ENCODE data around the gene ZNF236. TPM values are rescaled to one million over a fixed set of nuclear protein-coding genes. Genes with fewer than 3 reads are reported as not detected.

The ZNF236 gene
- total RNA-seq, 1 experiment from 2014 or later, result 14.9 TPM

GRCh38 chr18:77002496-77002895, 180.1 kb downstream of the ZNF236 start:
- ChIA-PET POLR2A (no interaction called here), CTCF (no interaction called here)
- H3K36me3 Mint-ChIP-seq (ENCODE audit: insufficient read depth, unreplicated experiment), result no peaks in the 10 kb centered on the region
- no peak overlapping the region for H3K4me3 Mint-ChIP-seq (ENCODE audit: unreplicated experiment)
- H3K4me1 Mint-ChIP-seq (ENCODE audit: low read depth, unreplicated experiment), result no peaks in the 10 kb centered on the region
- no peaks in the 10 kb centered on the region for H3K27me3 ChIP-seq (replicated peaks; ENCODE audit: control insufficient read depth, insufficient read depth, low read length)
- H3K36me3 ChIP-seq (ENCODE audit: control insufficient read depth, insufficient read depth, low read length), result no peaks in the 10 kb centered on the region
- no peak overlapping the region for H3K27ac Mint-ChIP-seq (ENCODE audit: unreplicated experiment)
- TF ChIP-seq, protein P1, sequence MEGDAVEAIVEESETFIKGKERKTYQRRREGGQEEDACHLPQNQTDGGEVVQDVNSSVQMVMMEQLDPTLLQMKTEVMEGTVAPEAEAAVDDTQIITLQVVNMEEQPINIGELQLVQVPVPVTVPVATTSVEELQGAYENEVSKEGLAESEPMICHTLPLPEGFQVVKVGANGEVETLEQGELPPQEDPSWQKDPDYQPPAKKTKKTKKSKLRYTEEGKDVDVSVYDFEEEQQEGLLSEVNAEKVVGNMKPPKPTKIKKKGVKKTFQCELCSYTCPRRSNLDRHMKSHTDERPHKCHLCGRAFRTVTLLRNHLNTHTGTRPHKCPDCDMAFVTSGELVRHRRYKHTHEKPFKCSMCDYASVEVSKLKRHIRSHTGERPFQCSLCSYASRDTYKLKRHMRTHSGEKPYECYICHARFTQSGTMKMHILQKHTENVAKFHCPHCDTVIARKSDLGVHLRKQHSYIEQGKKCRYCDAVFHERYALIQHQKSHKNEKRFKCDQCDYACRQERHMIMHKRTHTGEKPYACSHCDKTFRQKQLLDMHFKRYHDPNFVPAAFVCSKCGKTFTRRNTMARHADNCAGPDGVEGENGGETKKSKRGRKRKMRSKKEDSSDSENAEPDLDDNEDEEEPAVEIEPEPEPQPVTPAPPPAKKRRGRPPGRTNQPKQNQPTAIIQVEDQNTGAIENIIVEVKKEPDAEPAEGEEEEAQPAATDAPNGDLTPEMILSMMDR (IDR thresholded peaks at IDR 0.05; ENCODE audit: insufficient read depth in 1 of 2, low read depth in 1 of 2, low read length in 1 of 2, severe bottlenecking in 1 of 2, unreplicated experiment in 1 of 2), result no peak
- H3K4me3 ChIP-seq (ENCODE audit: low read depth, low read length), result no peak overlapping the region
- H3K9me3 Mint-ChIP-seq (ENCODE audit: unreplicated experiment), result no peaks in the 10 kb centered on the region
- BruUV-seq (replicated peaks), result no TSS peak
- intact Hi-C loops (cut with micrococcal nuclease; ENCODE audit: unreplicated experiment), result no loop called here
- H3K4me1 ChIP-seq, result no peaks in the 10 kb centered on the region
- DNase-seq, result no peak
- H3K27me3 Mint-ChIP-seq (ENCODE audit: insufficient read depth, unreplicated experiment), result no peaks in the 10 kb centered on the region
- H3K9me3 ChIP-seq, result no peaks in the 10 kb centered on the region

DNA sequence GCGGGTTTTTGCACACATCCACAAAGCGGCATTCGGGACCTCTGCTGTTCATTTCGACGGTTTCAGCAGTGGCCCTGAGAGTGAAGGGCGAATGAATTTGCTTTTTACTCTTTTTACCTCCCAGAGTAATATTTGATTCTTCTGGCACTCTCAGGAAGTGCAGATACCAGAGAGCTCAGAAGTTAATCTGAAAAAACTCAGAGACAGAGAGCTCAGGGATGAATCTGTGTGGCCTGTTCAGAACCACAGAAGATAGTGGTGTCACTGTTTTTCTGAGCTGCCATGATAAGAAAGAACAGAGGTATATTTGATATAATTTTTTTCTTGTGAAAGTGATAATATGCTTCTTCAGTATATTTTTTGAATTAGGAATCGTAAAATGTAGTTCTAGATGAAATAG, 181.0 kb downstream of the ZNF236 start:
- TF ChIP-seq, protein P1 (IDR thresholded peaks at IDR 0.05; ENCODE audit: insufficient read depth in 1 of 2, low read depth in 1 of 2, low read length in 1 of 2, severe bottlenecking in 1 of 2, unreplicated experiment in 1 of 2), result no peak
- Mint-ChIP-seq H3K27me3 (ENCODE audit: insufficient read depth, unreplicated experiment) (no peaks in the 10 kb centered on the region), H3K36me3 (ENCODE audit: insufficient read depth, unreplicated experiment) (no peaks in the 10 kb centered on the region), H3K9me3 (ENCODE audit: unreplicated experiment) (no peaks in the 10 kb centered on the region), H3K4me1 (ENCODE audit: low read depth, unreplicated experiment) (no peaks in the 10 kb centered on the region), H3K4me3 (ENCODE audit: unreplicated experiment) (no peak overlapping the region), H3K27ac (ENCODE audit: unreplicated experiment) (no peak overlapping the region)
- Histone ChIP-seq H3K4me3 (ENCODE audit: low read depth, low read length) (no peak overlapping the region), H3K36me3 (ENCODE audit: control insufficient read depth, insufficient read depth, low read length) (no peaks in the 10 kb centered on the region), H3K9me3 (no peaks in the 10 kb centered on the region), H3K4me1 (no peaks in the 10 kb centered on the region), H3K27me3 (replicated peaks; ENCODE audit: control insufficient read depth, insufficient read depth, low read length) (no peaks in the 10 kb centered on the region)
- POLR2A ChIA-PET, result no interaction called here
- no TSS peak for BruUV-seq (replicated peaks)
- no peak for DNase-seq
- intact Hi-C loops (cut with micrococcal nuclease; ENCODE audit: unreplicated experiment), result no loop called here
- CTCF ChIA-PET, result no interaction called here

GRCh38 chr18:77004555-77005380, 182.4 kb downstream of the ZNF236 start:
- no peak overlapping the region for H3K4me3 Mint-ChIP-seq (ENCODE audit: unreplicated experiment)
- Histone ChIP-seq H3K9me3 (no peaks in the 10 kb centered on the region), H3K27me3 (replicated peaks; ENCODE audit: control insufficient read depth, insufficient read depth, low read length) (no peaks in the 10 kb centered on the region), H3K4me1 (no peaks in the 10 kb centered on the region), H3K4me3 (ENCODE audit: low read depth, low read length) (no peak overlapping the region), H3K36me3 (ENCODE audit: control insufficient read depth, insufficient read depth, low read length) (no peaks in the 10 kb centered on the region)
- H3K9me3 Mint-ChIP-seq (ENCODE audit: unreplicated experiment), result no peaks in the 10 kb centered on the region
- no peak for DNase-seq
- intact Hi-C loops (cut with micrococcal nuclease; ENCODE audit: unreplicated experiment), result no loop called here
- TF ChIP-seq, protein P1 (IDR thresholded peaks at IDR 0.05; ENCODE audit: insufficient read depth in 1 of 2, low read depth in 1 of 2, low read length in 1 of 2, severe bottlenecking in 1 of 2, unreplicated experiment in 1 of 2), result no peak
- CTCF ChIA-PET, result no interaction called here
- no peaks in the 10 kb centered on the region for H3K27me3 Mint-ChIP-seq (ENCODE audit: insufficient read depth, unreplicated experiment)
- no TSS peak for BruUV-seq (replicated peaks)
- no peak overlapping the region for H3K27ac Mint-ChIP-seq (ENCODE audit: unreplicated experiment)
- H3K4me1 Mint-ChIP-seq (ENCODE audit: low read depth, unreplicated experiment), result no peaks in the 10 kb centered on the region
- POLR2A ChIA-PET, result no interaction called here
- no peaks in the 10 kb centered on the region for H3K36me3 Mint-ChIP-seq (ENCODE audit: insufficient read depth, unreplicated experiment)
